ENCODE data around the gene STX2. TPM values are rescaled to one million over a fixed set of nuclear protein-coding genes. Genes with fewer than 3 reads are reported as not detected.
"Not testable (repeated sequence)": the region's sequence is repeated elsewhere in the genome, so short reads cannot be mapped to it uniquely, and the experiment has no call there.

Gene STX2
- 29.1 and 48.7 TPM in 2 replicates for total RNA-seq (2014; rRNA removed; shearing (Covaris generic))

GRCh38 chr12:130838951-130839769 lies at the start of gene STX2:
Gene STX2, minus strand, starts transcription at chr12:130839250. Its CDS starts 151 bp downstream, at chr12:130839099.
- in situ Hi-C loops (cut with HindIII; ENCODE audit: low sequenced_read_pairs) = no loop called here
- peak; percentile 81 for DNase-seq (ENCODE audit: low spot score)

GRCh38 chr12:130887190-130887589 lies 48.1 kb upstream of the STX2 start:
- DNase-seq (ENCODE audit: low spot score); in situ Hi-C loops (cut with HindIII; ENCODE audit: low sequenced_read_pairs): not testable (repeated sequence)

GRCh38 chr12:130881548-130881947 lies 42.5 kb upstream of the STX2 start:
- in situ Hi-C loops (cut with HindIII; ENCODE audit: low sequenced_read_pairs) = no loop called here

GRCh38 chr12:130881046-130881445 lies 42.0 kb upstream of the STX2 start:
- no peak for DNase-seq (ENCODE audit: low spot score)
- in situ Hi-C loops (cut with HindIII; ENCODE audit: low sequenced_read_pairs) = no loop called here

More at GRCh38 chr12:130881548-130881947, 42.5 kb upstream of the STX2 start:
- no peak for DNase-seq (ENCODE audit: low spot score)

- no peak for DNase-seq (ENCODE audit: low spot score)
- in situ Hi-C loops (cut with HindIII; ENCODE audit: low sequenced_read_pairs) = no loop called here
Observed at GRCh38 chr12:130880411-130880885, 41.4 kb upstream of the STX2 start.

GRCh38 chr12:130879781-130880389 lies 40.8 kb upstream of the STX2 start:
- in situ Hi-C loops (cut with HindIII; ENCODE audit: low sequenced_read_pairs) = no loop called here
- DNase-seq (ENCODE audit: low spot score) = no peak

GRCh38 chr12:130879212-130879686 lies 40.2 kb upstream of the STX2 start:
- in situ Hi-C loops (cut with HindIII; ENCODE audit: low sequenced_read_pairs) = no loop called here

GRCh38 chr12:130878193-130879185 lies 39.4 kb upstream of the STX2 start:
- DNase-seq (ENCODE audit: low spot score) = peak; percentile 41
- in situ Hi-C loops (cut with HindIII; ENCODE audit: low sequenced_read_pairs) = no loop called here

More at GRCh38 chr12:130879212-130879686, 40.2 kb upstream of the STX2 start:
- no peak for DNase-seq (ENCODE audit: low spot score)

- in situ Hi-C loops (cut with HindIII; ENCODE audit: low sequenced_read_pairs) = no loop called here
- DNase-seq (ENCODE audit: low spot score) = no peak
Observed at GRCh38 chr12:130877333-130877732, 38.3 kb upstream of the STX2 start.

GRCh38 chr12:130876758-130877157 lies 37.7 kb upstream of the STX2 start:
- in situ Hi-C loops (cut with HindIII; ENCODE audit: low sequenced_read_pairs) = no loop called here
- no peak for DNase-seq (ENCODE audit: low spot score)

GRCh38 chr12:130876297-130876696 lies 37.2 kb upstream of the STX2 start:
- DNase-seq (ENCODE audit: low spot score) = no peak
- in situ Hi-C loops (cut with HindIII; ENCODE audit: low sequenced_read_pairs) = no loop called here

GRCh38 chr12:130875708-130876107 lies 36.7 kb upstream of the STX2 start:
- in situ Hi-C loops (cut with HindIII; ENCODE audit: low sequenced_read_pairs); DNase-seq (ENCODE audit: low spot score): not testable (repeated sequence)

GRCh38 chr12:130875193-130875592 lies 36.1 kb upstream of the STX2 start:
- no peak for DNase-seq (ENCODE audit: low spot score)
- in situ Hi-C loops (cut with HindIII; ENCODE audit: low sequenced_read_pairs) = no loop called here

GRCh38 chr12:130874696-130875095 lies 35.6 kb upstream of the STX2 start:
- in situ Hi-C loops (cut with HindIII; ENCODE audit: low sequenced_read_pairs) = no loop called here

GRCh38 chr12:130873825-130874224 lies 34.8 kb upstream of the STX2 start:
- no peak for DNase-seq (ENCODE audit: low spot score)
- in situ Hi-C loops (cut with HindIII; ENCODE audit: low sequenced_read_pairs) = no loop called here

More at GRCh38 chr12:130874696-130875095, 35.6 kb upstream of the STX2 start:
- DNase-seq (ENCODE audit: low spot score) = no peak

- in situ Hi-C loops (cut with HindIII; ENCODE audit: low sequenced_read_pairs) = no loop called here
- no peak for DNase-seq (ENCODE audit: low spot score)
Observed at GRCh38 chr12:130873106-130873795, 34.2 kb upstream of the STX2 start.

GRCh38 chr12:130872179-130873096 lies 33.4 kb upstream of the STX2 start:
- DNase-seq (ENCODE audit: low spot score) = peak; percentile 31
- in situ Hi-C loops (cut with HindIII; ENCODE audit: low sequenced_read_pairs) = no loop called here

All from G401 (cell line).